GM19193 (cell line): ENCODE results near the gene CASP12.

ENCODE experiments used
- POLR2A ChIP-seq: IDR thresholded peaks from 4 replicates; pipeline ENCODE4 v1.6.1; 2011; ENCODE audit not compliant: insufficient read depth, insufficient read length; ENCODE audit errors: extremely low read depth

Gene CASP12

DNA sequence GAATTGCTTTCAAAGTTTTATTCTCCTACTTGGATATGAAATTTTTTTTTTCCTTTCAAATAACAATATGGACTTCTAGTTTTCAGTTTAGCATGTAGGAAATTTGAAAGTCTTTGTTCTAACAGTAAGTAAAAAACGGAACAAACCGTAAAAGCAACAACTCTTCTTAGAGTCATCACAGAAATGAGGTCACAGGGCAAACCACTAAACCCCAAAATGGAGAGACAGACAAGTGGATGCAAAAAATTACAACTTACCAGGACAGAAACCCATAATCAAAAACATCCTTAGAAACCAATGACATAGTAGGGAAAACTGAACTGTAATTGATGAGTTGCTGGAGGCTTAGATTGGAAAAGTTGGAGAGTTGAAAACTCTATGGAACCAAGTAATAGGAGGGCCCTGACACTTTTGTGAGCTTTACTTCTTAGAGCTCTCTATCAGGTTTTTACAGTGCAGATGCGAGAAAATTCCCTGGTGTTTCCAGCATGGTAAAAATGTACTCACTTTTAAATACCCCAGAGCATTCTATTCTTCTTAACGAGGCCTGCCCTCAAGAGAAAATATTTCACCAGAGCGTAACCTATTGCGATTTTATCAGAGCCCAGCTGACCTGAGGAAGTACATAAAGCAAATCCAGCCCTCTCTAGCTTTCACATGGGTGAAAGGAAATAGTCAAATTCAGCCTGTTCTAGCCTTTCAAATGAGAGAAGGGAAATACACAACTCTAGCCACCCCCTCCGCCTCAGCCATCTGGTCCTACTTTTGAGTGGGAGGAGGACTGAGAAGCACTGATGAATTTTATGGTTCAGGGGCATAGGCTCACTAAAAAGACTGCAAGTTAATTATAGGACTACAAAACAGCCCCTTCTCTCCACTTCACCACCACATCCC, 39.1 kb downstream of the CASP12 start:
- TF ChIP-seq POLR2A = no peak

DNA sequence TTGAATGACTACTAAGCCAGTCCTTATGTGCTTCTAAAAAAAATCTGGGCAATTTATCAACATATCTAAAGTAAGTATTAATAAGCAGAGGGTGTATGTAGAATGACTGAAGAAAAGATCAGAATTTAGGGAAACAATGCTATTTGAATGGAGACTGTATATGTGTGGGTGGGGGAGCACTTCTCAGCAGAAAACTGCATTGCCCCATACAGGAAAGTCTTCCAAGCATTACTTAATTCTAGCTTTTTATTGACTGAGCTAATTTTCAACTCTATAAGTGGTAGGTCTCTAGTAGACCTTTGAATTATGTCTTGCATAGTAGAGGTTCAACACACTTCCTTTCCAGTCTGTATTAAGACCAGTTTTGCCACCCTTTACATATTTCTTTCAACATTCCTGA, 41.7 kb downstream of the CASP12 start:
- no peak for TF ChIP-seq POLR2A

GRCh38 chr11:104855965-104856364, 42.3 kb downstream of the CASP12 start:
- TF ChIP-seq POLR2A = no peak

DNA sequence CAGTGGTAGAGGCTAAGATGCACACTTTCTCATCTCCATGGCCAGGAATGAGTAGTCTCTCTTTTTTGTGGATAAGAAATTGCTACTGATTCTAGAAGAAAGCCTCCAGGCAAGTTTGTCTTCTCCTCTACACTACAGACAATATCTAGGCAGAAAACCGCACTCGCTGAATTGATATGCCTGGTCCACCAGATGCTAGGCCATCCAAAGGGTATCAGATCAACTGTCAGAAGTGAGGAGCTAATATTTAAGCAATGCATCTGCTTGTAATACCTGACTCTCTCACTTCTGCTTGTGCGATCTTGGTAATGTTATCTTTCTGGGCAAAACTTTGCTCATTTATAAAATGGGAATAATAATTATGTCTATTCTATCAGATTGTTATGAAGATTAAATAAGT, 45.0 kb downstream of the CASP12 start:
- TF ChIP-seq POLR2A = no peak

GRCh38 chr11:104852811-104853210, 45.4 kb downstream of the CASP12 start:
- no peak for TF ChIP-seq POLR2A

DNA sequence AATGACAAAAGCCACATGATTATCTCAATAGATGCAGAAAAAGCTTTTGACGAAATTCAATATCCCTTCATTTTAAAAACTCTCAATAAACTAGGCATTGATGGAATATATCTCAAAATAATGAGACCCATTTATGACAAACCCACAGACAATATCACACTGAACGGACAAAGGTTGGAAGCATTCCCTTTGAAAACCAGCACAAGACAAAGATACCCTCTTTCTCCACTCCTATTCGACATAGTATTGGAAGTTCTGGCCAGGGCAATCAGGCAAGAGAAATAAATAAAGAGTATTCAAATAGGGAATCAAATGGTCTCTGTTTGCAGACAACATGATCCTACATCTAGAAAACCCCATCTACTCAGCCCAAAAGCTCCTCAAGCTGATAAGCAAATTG, 52.0 kb downstream of the CASP12 start:
- TF ChIP-seq POLR2A = no peak

GRCh38 chr11:104844451-104844850, 53.8 kb downstream of the CASP12 start:
- no peak for TF ChIP-seq POLR2A

DNA sequence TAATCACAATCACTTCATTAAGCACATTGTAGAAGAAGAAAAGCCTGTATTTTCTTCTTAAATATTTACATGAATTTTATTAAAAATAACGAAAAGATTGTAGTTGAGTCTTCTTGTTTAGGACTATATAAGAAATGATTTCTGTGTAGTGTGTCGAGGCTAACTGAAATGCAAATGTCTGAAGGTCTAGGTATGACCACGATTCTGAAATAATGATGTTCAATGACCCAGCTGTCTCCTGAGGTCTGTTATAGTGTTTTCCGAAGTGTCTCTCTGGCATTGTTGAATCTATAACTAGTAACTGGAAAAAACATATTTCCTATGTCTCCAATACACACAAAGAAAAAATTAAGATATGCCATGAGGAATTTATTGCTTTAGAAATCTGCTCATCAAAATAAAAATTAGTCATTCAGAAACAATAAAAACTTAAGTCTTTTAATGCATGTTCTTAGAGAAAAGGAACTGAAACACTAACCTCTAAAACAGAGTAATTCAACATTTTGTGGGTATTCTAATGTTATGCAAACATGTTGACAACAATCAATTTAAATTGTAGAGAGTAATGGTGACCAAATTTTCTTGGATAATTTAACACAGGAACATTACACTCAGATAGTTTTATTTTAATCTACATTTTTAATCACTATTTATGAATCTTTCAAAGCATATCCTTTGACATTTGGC, 55.0 kb downstream of the CASP12 start:
- TF ChIP-seq POLR2A = no peak

DNA sequence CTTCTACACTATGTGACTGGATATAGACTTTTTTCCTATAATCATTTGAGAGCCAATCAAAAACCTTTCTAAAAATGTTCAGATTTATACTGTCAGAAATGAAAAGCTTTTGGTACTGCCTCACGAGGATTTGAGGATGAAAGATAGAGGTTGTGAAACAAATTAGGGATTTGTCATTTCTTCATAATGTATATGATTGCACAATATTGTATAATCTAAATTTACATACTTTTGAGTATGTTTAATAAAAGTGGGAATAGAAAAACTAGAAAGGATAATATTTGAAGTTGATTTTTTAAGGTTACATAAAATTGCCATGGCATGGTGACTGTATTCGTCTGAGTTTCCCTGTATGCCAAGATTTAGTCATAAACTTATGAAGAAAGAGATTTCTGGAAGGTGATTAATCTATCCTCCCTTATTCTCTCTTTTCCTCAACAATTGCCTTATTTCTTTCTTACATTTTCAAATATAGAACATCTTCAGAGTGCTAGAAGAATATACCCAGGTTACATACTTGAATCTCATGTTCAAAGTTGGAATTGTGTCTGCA, 56.2 kb downstream of the CASP12 start:
- TF ChIP-seq POLR2A = no peak

DNA sequence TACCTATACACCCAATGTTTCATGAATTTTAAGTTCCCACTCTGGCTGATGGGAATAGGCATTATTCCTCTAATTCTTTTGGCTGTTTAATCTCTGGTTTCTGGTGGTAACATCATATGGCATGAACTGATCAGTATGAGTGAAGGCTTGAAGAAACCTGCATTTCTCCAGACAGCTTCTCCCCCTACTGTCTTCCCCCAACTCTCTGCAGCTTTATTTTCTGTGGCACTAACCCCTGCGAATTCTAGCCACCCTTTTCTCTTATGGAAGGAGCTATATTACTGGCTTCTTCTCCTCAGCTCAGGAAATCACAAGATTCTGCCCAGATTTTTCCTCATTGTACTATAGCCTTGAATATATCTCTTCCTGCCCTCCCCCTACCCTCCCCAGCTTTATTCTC, 57.1 kb downstream of the CASP12 start:
- no peak for TF ChIP-seq POLR2A

GRCh38 chr11:104837969-104838639, 60.2 kb downstream of the CASP12 start:
- TF ChIP-seq POLR2A = no peak

DNA sequence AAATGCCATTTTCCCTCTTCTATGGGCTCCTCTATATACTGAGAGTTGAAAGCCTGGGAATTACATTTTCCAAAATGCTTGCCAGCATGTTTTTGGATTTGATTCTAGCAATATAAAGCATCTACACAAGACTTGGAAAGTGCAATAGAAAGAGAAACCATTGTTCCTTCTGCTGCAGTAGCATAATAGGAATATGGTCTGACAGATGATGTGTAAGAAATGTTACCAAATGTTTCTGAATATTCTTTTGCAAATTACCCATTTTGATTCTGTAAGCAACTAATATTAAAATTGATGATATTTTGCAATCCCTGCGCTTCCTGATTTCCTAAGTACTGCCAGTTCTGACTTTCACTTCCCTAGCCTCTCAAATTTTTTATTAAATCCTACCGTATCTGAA, 61.6 kb downstream of the CASP12 start:
- TF ChIP-seq POLR2A = no peak
